Choroid plexus epithelial cell (primary cell): Measurements from ENCODE around the gene SLCO3A1.

ENCODE experiments used
- DNase-seq: peaks from one replicate; pipeline ENCODE4 v3.0.0-alpha.2; 2010; ENCODE audit warnings: low read depth
- H3K4me3 ChIP-seq: 2 replicates; pipeline ENCODE4 v1.5.1; 2011; ENCODE audit warnings: low read depth, mild to moderate bottlenecking, control low read depth, low read length, moderate library complexity
- TF ChIP-seq, protein P1 (sequence below): conservative IDR thresholded peaks from 2 replicates; pipeline ENCODE4 v1.5.1; 2011; ENCODE audit warnings: low read depth, mild to moderate bottlenecking, control low read depth, inconsistent platforms, low read length, moderate library complexity

Gene SLCO3A1

DNA sequence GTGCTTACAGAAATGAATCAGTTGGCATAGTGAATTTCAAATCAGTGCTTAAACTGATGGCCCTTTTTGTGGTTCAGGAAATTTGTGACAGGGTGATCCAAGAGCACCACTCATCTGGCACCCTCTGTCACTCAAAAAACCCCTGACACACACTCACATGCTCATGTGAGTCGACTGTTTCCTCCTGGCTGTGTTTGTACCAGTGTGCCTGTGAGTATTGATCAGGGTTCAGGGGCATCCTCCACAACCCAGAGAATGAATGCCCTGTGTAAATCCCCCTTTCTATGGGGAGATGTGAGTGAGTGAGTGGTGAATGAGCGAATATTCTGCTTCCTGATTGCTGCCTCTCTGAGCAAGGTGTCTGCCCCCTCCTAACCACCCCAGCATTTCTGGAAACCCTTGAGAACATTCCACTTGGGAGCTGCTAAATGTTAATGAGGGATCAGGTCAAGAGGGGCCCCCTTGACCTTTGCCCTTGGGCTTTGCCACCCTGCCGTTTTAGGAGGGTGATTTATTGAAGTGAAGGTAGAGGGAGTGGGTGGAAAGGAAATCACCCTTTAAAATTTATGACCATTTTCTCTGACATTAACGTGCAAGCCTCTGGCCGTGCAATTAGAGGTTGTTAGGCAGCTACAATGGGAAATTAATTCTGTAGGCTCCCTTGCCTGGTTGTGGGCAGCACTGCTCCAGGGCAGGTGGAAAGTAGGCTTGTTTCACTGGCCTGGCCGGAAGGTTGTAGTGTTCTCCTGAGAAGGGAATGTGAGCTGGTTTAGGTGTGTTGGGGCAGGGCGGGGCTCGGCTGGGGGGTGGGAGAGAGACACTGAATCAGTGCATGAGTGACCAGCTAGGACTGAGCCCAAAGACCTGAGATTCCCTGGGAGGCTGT, 87.2 kb downstream of the SLCO3A1 start:
- TF ChIP-seq, protein P1, sequence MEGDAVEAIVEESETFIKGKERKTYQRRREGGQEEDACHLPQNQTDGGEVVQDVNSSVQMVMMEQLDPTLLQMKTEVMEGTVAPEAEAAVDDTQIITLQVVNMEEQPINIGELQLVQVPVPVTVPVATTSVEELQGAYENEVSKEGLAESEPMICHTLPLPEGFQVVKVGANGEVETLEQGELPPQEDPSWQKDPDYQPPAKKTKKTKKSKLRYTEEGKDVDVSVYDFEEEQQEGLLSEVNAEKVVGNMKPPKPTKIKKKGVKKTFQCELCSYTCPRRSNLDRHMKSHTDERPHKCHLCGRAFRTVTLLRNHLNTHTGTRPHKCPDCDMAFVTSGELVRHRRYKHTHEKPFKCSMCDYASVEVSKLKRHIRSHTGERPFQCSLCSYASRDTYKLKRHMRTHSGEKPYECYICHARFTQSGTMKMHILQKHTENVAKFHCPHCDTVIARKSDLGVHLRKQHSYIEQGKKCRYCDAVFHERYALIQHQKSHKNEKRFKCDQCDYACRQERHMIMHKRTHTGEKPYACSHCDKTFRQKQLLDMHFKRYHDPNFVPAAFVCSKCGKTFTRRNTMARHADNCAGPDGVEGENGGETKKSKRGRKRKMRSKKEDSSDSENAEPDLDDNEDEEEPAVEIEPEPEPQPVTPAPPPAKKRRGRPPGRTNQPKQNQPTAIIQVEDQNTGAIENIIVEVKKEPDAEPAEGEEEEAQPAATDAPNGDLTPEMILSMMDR: no peak
- no peak overlapping the region for H3K4me3 ChIP-seq
- DNase-seq: no peak

GRCh38 chr15:91941871-91942658, 88.6 kb downstream of the SLCO3A1 start:
- no peak overlapping the region for H3K4me3 ChIP-seq
- no peak for DNase-seq
- TF ChIP-seq, protein P1: no peak

DNA sequence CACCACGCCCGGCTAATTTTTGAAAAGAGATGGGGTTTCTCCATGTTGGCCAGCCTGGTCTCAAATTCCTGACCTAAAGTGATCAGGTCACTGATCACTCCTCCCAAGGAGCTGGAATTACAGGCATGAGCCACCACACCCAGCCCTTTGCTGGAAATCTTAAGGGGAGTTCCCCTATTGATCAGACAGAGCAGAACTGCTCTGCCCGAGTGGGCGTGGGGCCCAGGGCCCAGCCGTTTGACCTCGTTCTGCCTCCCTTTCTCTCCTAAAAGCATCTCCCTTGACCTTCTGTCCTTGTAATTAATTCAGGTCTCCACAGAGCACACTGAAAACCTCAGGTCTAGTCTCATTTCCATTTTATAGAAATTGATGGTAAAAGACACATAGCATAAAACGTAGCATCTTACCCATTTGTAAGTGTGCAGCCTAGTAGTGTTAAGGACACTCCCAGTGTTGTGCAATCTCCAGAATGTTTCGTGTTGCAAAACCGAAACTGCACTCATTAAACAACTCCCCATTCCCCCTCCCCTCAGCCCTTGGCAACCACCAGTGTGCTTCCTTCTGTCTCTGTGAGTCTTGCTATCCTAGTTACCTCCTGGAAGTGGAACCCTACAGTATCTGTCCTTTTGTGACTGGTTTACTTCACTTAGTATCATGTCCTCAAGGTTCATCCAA, 89.3 kb downstream of the SLCO3A1 start:
- TF ChIP-seq, protein P1: no peak
- peak; percentile 33 for DNase-seq
- no peak overlapping the region for H3K4me3 ChIP-seq

GRCh38 chr15:91944331-91944730, 90.8 kb downstream of the SLCO3A1 start:
- DNase-seq: no peak
- TF ChIP-seq, protein P1: no peak

GRCh38 chr15:91945385-91945784, 91.9 kb downstream of the SLCO3A1 start:
- TF ChIP-seq, protein P1: no peak
- no peak for DNase-seq
- no peak overlapping the region for H3K4me3 ChIP-seq

More at GRCh38 chr15:91944331-91944730, 90.8 kb downstream of the SLCO3A1 start:
- H3K4me3 ChIP-seq: no peak overlapping the region

- no peak overlapping the region for H3K4me3 ChIP-seq
- TF ChIP-seq, protein P1: no peak
- no peak for DNase-seq
Observed at GRCh38 chr15:91946075-91946474, 92.6 kb downstream of the SLCO3A1 start.
